Activated CD8-positive, alpha-beta memory T cell treated with anti-CD3 and anti-CD28 coated beads for 24 hours (primary cell): Measurements from ENCODE around the gene ARL6IP4.

ENCODE experiments used
- DNase-seq: peaks from one replicate; pipeline ENCODE4 v3.0.0-alpha.2; 2020

The ARL6IP4 gene

GRCh38 chr12:122991623-122992275 lies 11.3 kb downstream of the ARL6IP4 start:
- DNase-seq: no peak

GRCh38 chr12:122992386-122992785 lies 11.9 kb downstream of the ARL6IP4 start:
- no peak for DNase-seq

GRCh38 chr12:122994140-122994675 lies 13.7 kb downstream of the ARL6IP4 start:
- DNase-seq: no peak

GRCh38 chr12:122994781-122995502 lies 14.5 kb downstream of the ARL6IP4 start:
- DNase-seq: no peak

GRCh38 chr12:122995503-122996187 lies 15.2 kb downstream of the ARL6IP4 start:
- no peak for DNase-seq

- DNase-seq: no peak
Observed at GRCh38 chr12:122996188-122996601, 15.7 kb downstream of the ARL6IP4 start.

GRCh38 chr12:122996621-122997342 lies 16.3 kb downstream of the ARL6IP4 start:
- DNase-seq: no peak

- DNase-seq: no peak
Observed at GRCh38 chr12:122997343-122998250, 17.1 kb downstream of the ARL6IP4 start.

- no peak for DNase-seq
Observed at GRCh38 chr12:122998316-122998715, 17.8 kb downstream of the ARL6IP4 start.

- no peak for DNase-seq
Observed at GRCh38 chr12:122999196-122999946, 18.9 kb downstream of the ARL6IP4 start.

- DNase-seq: no peak
Observed at GRCh38 chr12:122999986-123000420, 19.5 kb downstream of the ARL6IP4 start.

GRCh38 chr12:123000578-123000977 lies 20.1 kb downstream of the ARL6IP4 start:
- DNase-seq: no peak

GRCh38 chr12:123001464-123001863 lies 21.0 kb downstream of the ARL6IP4 start:
- no peak for DNase-seq

- no peak for DNase-seq
Observed at GRCh38 chr12:123003257-123003656, 22.8 kb downstream of the ARL6IP4 start.

- DNase-seq: no peak
Observed at GRCh38 chr12:123004287-123004686, 23.8 kb downstream of the ARL6IP4 start.

- no peak for DNase-seq
Observed at GRCh38 chr12:123005081-123005626, 24.7 kb downstream of the ARL6IP4 start.

- DNase-seq: no peak
Observed at GRCh38 chr12:123006977-123007376, 26.5 kb downstream of the ARL6IP4 start.

GRCh38 chr12:123010110-123010509 lies 29.6 kb downstream of the ARL6IP4 start:
- no peak for DNase-seq

GRCh38 chr12:123010681-123011080 lies 30.2 kb downstream of the ARL6IP4 start:
- DNase-seq: no peak

GRCh38 chr12:123011701-123012100 lies 31.2 kb downstream of the ARL6IP4 start:
- no peak for DNase-seq
